Limb (tissue), 2 donors: Measurements from ENCODE around the gene EVA1B.

Experiments used
- DNase-seq, 2 donors: peaks; one replicate each; pipeline ENCODE4 v3.0.0-alpha.2; 2016; ENCODE audit errors: extremely low spot score in 2 of 2

The EVA1B gene

DNA sequence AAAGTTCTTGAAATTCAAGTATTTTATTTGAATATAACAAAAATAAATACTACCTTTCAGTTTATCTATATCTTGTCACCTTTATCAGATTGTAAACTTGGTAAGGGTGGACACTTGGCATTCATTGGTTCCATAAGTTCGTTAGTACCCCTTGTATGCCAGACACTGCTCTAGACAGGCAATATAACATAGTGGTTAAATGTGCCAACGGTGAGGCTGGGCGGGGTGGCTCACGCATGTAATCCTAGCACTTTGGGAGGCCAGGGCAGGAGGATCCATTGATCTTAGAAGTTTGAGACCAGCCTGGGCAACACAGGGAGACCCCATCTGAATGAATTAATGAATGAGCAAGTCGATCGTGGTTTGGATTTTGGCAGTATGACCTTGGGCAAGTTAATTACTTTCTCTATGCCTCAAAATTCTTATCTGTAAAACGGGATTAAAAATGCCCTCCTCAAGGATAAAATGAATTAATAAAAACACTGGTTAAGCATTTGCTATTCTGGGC lies 43.6 kb downstream of the EVA1B start:
- no peak for DNase-seq

DNA sequence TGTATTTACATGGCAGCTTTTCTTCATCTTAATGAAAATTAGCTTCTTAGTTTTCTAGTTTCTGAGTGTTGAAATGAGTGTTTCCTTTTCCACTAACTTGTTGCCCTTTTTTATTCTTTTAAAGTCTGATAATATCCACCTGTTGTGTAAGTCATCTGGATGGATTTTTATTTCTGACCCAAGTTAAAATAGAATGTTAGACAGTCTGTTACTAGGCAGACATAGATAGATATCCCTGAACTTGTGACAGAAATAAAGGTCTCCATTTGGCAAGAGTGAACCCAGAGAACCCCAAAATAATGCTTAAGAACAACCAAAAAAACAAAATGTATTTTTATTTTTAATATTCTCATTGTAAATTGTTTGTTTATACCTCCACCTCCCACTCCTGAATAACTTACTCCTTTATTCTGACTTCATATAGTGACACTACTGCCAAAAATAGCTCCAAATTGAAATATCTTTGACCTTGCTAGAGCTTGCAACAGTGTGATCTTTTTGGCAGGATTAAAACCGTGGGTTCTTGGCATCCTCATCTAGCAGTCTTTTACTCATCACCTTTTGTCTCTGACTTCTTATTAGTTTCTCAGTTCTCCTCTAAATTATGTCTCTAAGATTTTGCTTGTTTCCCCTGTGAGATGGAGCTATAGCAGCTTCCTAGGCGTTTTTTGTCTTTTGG lies 44.2 kb downstream of the EVA1B start:
- no peak for DNase-seq

DNA sequence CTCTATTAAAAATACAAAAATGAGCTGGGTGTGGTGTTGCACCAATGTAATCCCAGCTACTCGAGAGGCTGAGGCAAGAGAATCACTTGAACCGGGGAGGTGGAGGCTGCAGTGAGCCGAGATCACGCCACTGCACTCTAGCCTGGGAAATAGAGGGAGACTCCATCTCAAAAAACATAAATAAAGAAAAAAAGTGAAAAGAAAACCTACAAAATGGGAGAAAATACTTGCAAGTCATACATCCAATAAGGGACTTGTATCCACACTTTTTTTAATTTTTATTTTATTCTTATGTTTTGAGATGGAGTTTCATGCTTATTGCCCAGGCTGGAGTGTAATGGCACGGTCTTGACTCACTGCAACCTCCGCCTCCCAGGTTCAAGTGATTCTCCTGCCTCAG lies 46.8 kb downstream of the EVA1B start:
- DNase-seq = no peak

DNA sequence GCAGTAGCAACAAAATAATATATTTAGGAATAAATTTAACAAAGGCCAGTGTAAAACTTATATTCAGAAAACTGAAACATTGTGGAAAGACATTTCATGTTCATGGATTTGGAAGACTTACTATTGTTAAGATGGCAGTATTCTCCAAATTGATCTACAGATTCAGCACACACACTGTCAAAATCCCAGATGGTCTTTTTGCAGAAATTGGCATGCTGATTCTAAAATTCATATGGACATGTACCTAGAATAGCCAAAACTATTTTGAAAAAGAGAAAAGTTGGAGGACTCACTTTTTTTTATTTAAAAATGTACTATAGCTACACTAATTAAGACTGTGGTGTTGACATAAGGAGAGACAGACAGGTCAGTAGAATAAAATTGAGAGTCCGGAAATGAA lies 49.2 kb downstream of the EVA1B start:
- no peak for DNase-seq

DNA sequence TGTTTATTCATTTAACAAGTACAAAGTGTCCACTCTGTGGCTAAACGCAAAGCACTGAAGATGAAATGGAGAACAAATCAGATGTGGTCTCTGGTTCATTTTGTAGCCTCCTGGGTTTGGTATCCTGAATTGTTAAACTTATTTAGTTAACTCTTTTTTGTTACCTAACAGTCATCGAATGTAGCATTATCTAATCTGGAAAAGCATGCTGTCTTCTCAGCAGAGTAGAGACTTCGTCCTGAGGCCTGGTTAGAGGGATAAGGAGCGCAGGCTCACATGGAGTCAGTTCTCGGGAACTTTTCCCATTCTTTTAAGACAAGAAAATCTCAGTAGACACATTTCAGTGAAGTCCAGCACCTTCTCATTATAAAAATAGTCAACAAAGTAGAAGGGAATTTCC lies 50.4 kb downstream of the EVA1B start:
- no peak for DNase-seq
